HEK293 (cell line): ENCODE measurements around the gene DCUN1D3.

Source experiments
- CTCF ChIA-PET: fragments of 350-600 bp; formaldehyde crosslinking; extraction: SDS; loops from one replicate; lab custom pipeline; 2021; ENCODE audit warnings: antibody characterized with exemption; lab: Yijun Ruan, JAX
- POLR2A ChIA-PET: fragments of 300-600 bp; formaldehyde crosslinking; extraction: SDS; loops from one replicate; lab custom pipeline; 2020; ENCODE audit warnings: antibody characterized with exemption, inconsistent platforms; lab: Yijun Ruan, JAX
- H3K27ac ChIP-seq: fragments of 200-500 bp; sonication (Bioruptor generic); 2 replicates; pipeline ENCODE4 v1.5.1; 2014; ENCODE audit warnings: low read depth, low read length, control low read depth, inconsistent platforms; ENCODE audit errors: extremely low read depth
- H3K36me3 ChIP-seq, 2 experiments: fragments of 200-500 bp in 1 of 2; sonication (Bioruptor generic) in 1 of 2; 1 replicate in 1 of 2; 2 replicates in 1 of 2; pipeline ENCODE4 v1.5.1; 2014 to 2017; ENCODE audit warnings: inconsistent platforms in 2 of 2, low read length in 2 of 2; ENCODE audit not compliant: control insufficient read depth in 2 of 2, insufficient read depth in 1 of 2
- H3K4me1 ChIP-seq: fragments of 200-500 bp; sonication (Bioruptor generic); 2 replicates; pipeline ENCODE4 v1.5.1; 2014; ENCODE audit warnings: mild to moderate bottlenecking, low read length, inconsistent platforms; ENCODE audit not compliant: control insufficient read depth, insufficient read depth
- H3K4me3 ChIP-seq: 2 replicates; pipeline ENCODE4 v1.5.1; 2011; ENCODE audit warnings: low read depth, mild to moderate bottlenecking, control low read depth, low read length, moderate library complexity
- H3K9me3 ChIP-seq: fragments of 200-500 bp; sonication (Bioruptor generic); 2 replicates; pipeline ENCODE4 v1.5.1; 2014; ENCODE audit warnings: low read depth, low read length, inconsistent platforms; ENCODE audit not compliant: control insufficient read depth, insufficient read depth
- SP3 ChIP-seq: fragments of 450-650 bp; formaldehyde crosslinking; IDR thresholded peaks from 2 replicates; pipeline ENCODE4 v1.5.1; 2016; ENCODE audit warnings: missing biosample characterization, missing genetic modification characterization
- SP7 ChIP-seq: fragments of 450-650 bp; formaldehyde crosslinking; IDR thresholded peaks from 2 replicates; pipeline ENCODE4 v1.5.1; 2016; ENCODE audit warnings: missing biosample characterization, missing genetic modification characterization
- TCF7L2 ChIP-seq: IDR thresholded peaks from 2 replicates; pipeline ENCODE4 v1.6.1; 2011; ENCODE audit warnings: low read depth, mild to moderate bottlenecking, inconsistent platforms, low read length, moderate library complexity, borderline replicate concordance
- ZEB2 ChIP-seq: fragments of 450-650 bp; formaldehyde crosslinking; IDR thresholded peaks from 2 replicates; pipeline ENCODE4 v1.5.1; 2016; ENCODE audit warnings: missing biosample characterization, missing genetic modification characterization
- ZFHX2 ChIP-seq: fragments of 450-650 bp; formaldehyde crosslinking; conservative IDR thresholded peaks from 2 replicates; pipeline ENCODE4 v1.5.1; 2016; ENCODE audit warnings: missing biosample characterization, missing genetic modification characterization
- ZNF132 ChIP-seq: fragments of 450-650 bp; formaldehyde crosslinking; IDR thresholded peaks from 2 replicates; pipeline ENCODE4 v1.5.1; 2017; ENCODE audit warnings: missing biosample characterization, missing genetic modification characterization, borderline replicate concordance
- ZNF138 ChIP-seq: fragments of 450-650 bp; formaldehyde crosslinking; IDR thresholded peaks from 2 replicates; pipeline ENCODE4 v1.5.1; 2016; ENCODE audit warnings: missing biosample characterization, missing genetic modification characterization, borderline replicate concordance
- ZNF148 ChIP-seq: fragments of 450-650 bp; formaldehyde crosslinking; IDR thresholded peaks from 2 replicates; pipeline ENCODE4 v1.5.0; 2017; ENCODE audit warnings: missing biosample characterization, missing genetic modification characterization, borderline replicate concordance
- ZNF175 ChIP-seq: fragments of 450-650 bp; formaldehyde crosslinking; IDR thresholded peaks from 2 replicates; pipeline ENCODE4 v1.5.1; 2016; ENCODE audit warnings: missing biosample characterization, missing genetic modification characterization
- ZNF266 ChIP-seq: fragments of 450-650 bp; formaldehyde crosslinking; IDR thresholded peaks from 2 replicates; pipeline ENCODE4 v1.5.1; 2016; ENCODE audit warnings: missing biosample characterization, missing genetic modification characterization, low read depth
- ZNF341 ChIP-seq: fragments of 450-650 bp; formaldehyde crosslinking; IDR thresholded peaks from 2 replicates; pipeline ENCODE4; 2016; ENCODE audit warnings: low read depth, missing biosample characterization, missing genetic modification characterization
- ZNF37A ChIP-seq: fragments of 450-650 bp; IDR thresholded peaks from 2 replicates; pipeline ENCODE4 v1.5.1; 2018; ENCODE audit warnings: missing biosample characterization, missing genetic modification characterization
- ZNF391 ChIP-seq: fragments of 450-650 bp; formaldehyde crosslinking; IDR thresholded peaks from 2 replicates; pipeline ENCODE4 v1.5.1; 2016; ENCODE audit warnings: low read depth, missing biosample characterization, missing genetic modification characterization, borderline replicate concordance
- ZNF449 ChIP-seq: fragments of 450-650 bp; formaldehyde crosslinking; IDR thresholded peaks from 2 replicates; pipeline ENCODE4 v1.5.1; 2017; ENCODE audit warnings: missing biosample characterization, mild to moderate bottlenecking, missing genetic modification characterization, moderate library complexity
- ZNF514 ChIP-seq: fragments of 450-650 bp; formaldehyde crosslinking; IDR thresholded peaks from 2 replicates; pipeline ENCODE4 v1.5.1; 2016; ENCODE audit warnings: missing biosample characterization, missing genetic modification characterization
- ZNF529 ChIP-seq: fragments of 450-650 bp; formaldehyde crosslinking; IDR thresholded peaks from 2 replicates; pipeline ENCODE4 v1.5.1; 2017; ENCODE audit warnings: missing genetic modification characterization, missing biosample characterization; ENCODE audit not compliant: insufficient replicate concordance
- ZNF530 ChIP-seq: fragments of 450-650 bp; formaldehyde crosslinking; IDR thresholded peaks from 2 replicates; pipeline ENCODE4 v1.5.1; 2016; ENCODE audit warnings: low read depth, missing biosample characterization, missing genetic modification characterization
- ZNF561 ChIP-seq: fragments of 450-650 bp; IDR thresholded peaks from 2 replicates; pipeline ENCODE4 v1.5.1; 2018; ENCODE audit warnings: missing biosample characterization, missing genetic modification characterization, borderline replicate concordance
- ZNF654 ChIP-seq: fragments of 450-650 bp; formaldehyde crosslinking; IDR thresholded peaks from 2 replicates; pipeline ENCODE4 v1.5.1; 2016; ENCODE audit warnings: low read depth, missing biosample characterization, missing genetic modification characterization
- ZNF76 ChIP-seq: fragments of 450-650 bp; formaldehyde crosslinking; IDR thresholded peaks from 2 replicates; pipeline ENCODE4; 2016; ENCODE audit warnings: low read depth, missing biosample characterization, missing genetic modification characterization, borderline replicate concordance

The DCUN1D3 gene

GRCh38 chr16:20887207-20887606, 13.0 kb downstream of the DCUN1D3 start:
- Histone ChIP-seq H3K9me3 (no peaks in the 10 kb centered on the region), H3K27ac (no peak overlapping the region), H3K4me1 (no peaks in the 10 kb centered on the region), H3K36me3 (peaks cover 0 to 6% of the 10 kb centered on the region in 2 experiments; a peak in 1 of 3 replicates), H3K4me3 (no peak overlapping the region)
- no peak for TF ChIP-seq ZNF530
- TF ChIP-seq TCF7L2 = no peak
- TF ChIP-seq ZNF561 (tag by site-specific recombination) = no peak
- TF ChIP-seq ZNF341 (tag by site-specific recombination) = no peak
- no peak for TF ChIP-seq ZNF132 (tag by site-specific recombination)
- TF ChIP-seq ZNF175 (tag by site-specific recombination) = no peak
- no peak for TF ChIP-seq ZNF514 (tag by site-specific recombination)
- TF ChIP-seq SP3 = no peak
- CTCF ChIA-PET = no interaction called here
- POLR2A ChIA-PET = no interaction called here

- CTCF ChIA-PET = no interaction called here
- TF ChIP-seq ZNF529 (tag by site-specific recombination) (no peak), ZEB2 (tag by site-specific recombination) (no peak), ZFHX2 (tag by site-specific recombination) (no peak), ZNF266 (tag by site-specific recombination) (no peak), ZNF654 (tag by site-specific recombination) (no peak), ZNF37A (no peak), ZNF138 (no peak), SP7 (tag by site-specific recombination) (no peak), ZNF148 (tag by site-specific recombination) (no peak), ZNF391 (tag by site-specific recombination) (no peak)
- TF ChIP-seq, all 188 proteins: peak for 0
- no peak overlapping the region for H3K27ac ChIP-seq
- no peak overlapping the region for H3K4me3 ChIP-seq
- H3K36me3 ChIP-seq = no peaks in the 10 kb centered on the region
- H3K9me3 ChIP-seq = no peaks in the 10 kb centered on the region
- H3K4me1 ChIP-seq = no peaks in the 10 kb centered on the region
- POLR2A ChIA-PET = no interaction called here
Measured at GRCh38 chr16:20886320-20886719, 13.8 kb downstream of the DCUN1D3 start.

- H3K4me1 ChIP-seq = no peaks in the 10 kb centered on the region
- POLR2A ChIA-PET = no interaction called here
- no peaks in the 10 kb centered on the region for H3K9me3 ChIP-seq
- CTCF ChIA-PET = no interaction called here
- no peak overlapping the region for H3K27ac ChIP-seq
- TF ChIP-seq ZNF449 = peak; percentile 56; the same call in 1 of the 2 replicates
- TF ChIP-seq ZNF76 (tag by site-specific recombination) = no peak
- no peaks in the 10 kb centered on the region for H3K36me3 ChIP-seq
- no peak overlapping the region for H3K4me3 ChIP-seq
Measured at GRCh38 chr16:20884240-20884556, 16.0 kb downstream of the DCUN1D3 start.
